GM23338 (cell line): ENCODE measurements around the gene ARHGEF19. TPM values are rescaled to one million over a fixed set of nuclear protein-coding genes. Genes with fewer than 3 reads are reported as not detected.

Source experiments
- ATAC-seq: fragments of 200-7000 bp; cut with Tn5 transposase; 3 replicates; pipeline ENCODE4 v1.9.1; 2020
- DNase-seq: peaks from one replicate; pipeline ENCODE4 v3.0.0-alpha.2; 2015; ENCODE audit warnings: low spot score
- H2AFZ ChIP-seq: fragments of 200-600 bp; sonication (generic); 2 replicates; pipeline ENCODE4 v1.8.0; 2016; ENCODE audit warnings: antibody characterized with exemption, mild to moderate bottlenecking, moderate library complexity
- H3F3A ChIP-seq: fragments of 200-600 bp; sonication (generic); replicated peaks from 2 replicates; pipeline ENCODE4 v1.8.0; 2017; ENCODE audit warnings: antibody characterized with exemption, mixed run types, low read depth
- H3K27ac ChIP-seq: fragments of 200-600 bp; sonication (generic); 2 replicates; pipeline ENCODE4 v1.6.1; 2016; ENCODE audit warnings: low read depth
- H3K27me3 ChIP-seq: fragments of 200-600 bp; sonication (generic); 2 replicates; pipeline ENCODE4 v1.8.0; 2016; ENCODE audit warnings: mild to moderate bottlenecking, mixed run types, moderate library complexity; ENCODE audit not compliant: insufficient read depth
- H3K36me3 ChIP-seq: fragments of 200-600 bp; sonication (generic); 2 replicates; pipeline ENCODE4 v1.8.0; 2016; ENCODE audit warnings: mild to moderate bottlenecking; ENCODE audit not compliant: insufficient read depth
- H3K4me1 ChIP-seq: fragments of 200-600 bp; sonication (generic); 2 replicates; pipeline ENCODE4 v1.8.0; 2016; ENCODE audit warnings: mild to moderate bottlenecking, moderate library complexity; ENCODE audit not compliant: insufficient read depth
- H3K4me2 ChIP-seq: fragments of 200-600 bp; sonication (generic); 2 replicates; pipeline ENCODE4 v1.7.1; 2017; ENCODE audit warnings: mixed run types
- H3K4me3 ChIP-seq: fragments of 200-600 bp; sonication (generic); 2 replicates; pipeline ENCODE4 v1.6.1; 2016; ENCODE audit warnings: mixed run types
- H3K79me2 ChIP-seq: fragments of 200-600 bp; sonication (generic); replicated peaks from 2 replicates; pipeline ENCODE4 v1.8.0; 2017; ENCODE audit warnings: mild to moderate bottlenecking; ENCODE audit not compliant: insufficient read depth
- H3K9me2 ChIP-seq: fragments of 200-600 bp; sonication (generic); 2 replicates; pipeline ENCODE4 v1.8.0; 2017; ENCODE audit not compliant: insufficient read depth
- H4K20me1 ChIP-seq: fragments of 200-600 bp; sonication (generic); replicated peaks from 2 replicates; pipeline ENCODE4 v1.8.0; 2017; ENCODE audit warnings: mild to moderate bottlenecking; ENCODE audit not compliant: insufficient read depth
- H3K27ac Mint-ChIP-seq: 2 replicates; pipeline ENCODE4 v1.8.0; 2020; ENCODE audit warnings: inconsistent platforms, mild to moderate bottlenecking, moderate library complexity, mixed read lengths
- H3K27me3 Mint-ChIP-seq: 3 replicates; pipeline ENCODE4 v1.8.0; 2022; ENCODE audit warnings: low read depth, mild to moderate bottlenecking, moderate library complexity, mixed read lengths, inconsistent platforms; ENCODE audit not compliant: insufficient read depth, poor library complexity
- H3K36me3 Mint-ChIP-seq: 3 replicates; pipeline ENCODE4 v1.8.0; 2021; ENCODE audit warnings: low read depth, mild to moderate bottlenecking, inconsistent platforms, moderate library complexity, mixed read lengths
- H3K4me1 Mint-ChIP-seq: 3 replicates; pipeline ENCODE4 v1.8.0; 2020; ENCODE audit warnings: mild to moderate bottlenecking, inconsistent platforms, mixed read lengths
- H3K4me3 Mint-ChIP-seq: 3 replicates; pipeline ENCODE4 v1.8.0; 2021; ENCODE audit warnings: moderate library complexity, mild to moderate bottlenecking, inconsistent platforms, mixed read lengths
- H3K9me3 Mint-ChIP-seq: 3 replicates; pipeline ENCODE4 v1.8.0; 2020; ENCODE audit warnings: moderate library complexity, mild to moderate bottlenecking, inconsistent platforms, mixed read lengths
- CREB1 ChIP-seq: fragments of 250-450 bp; sonication (Bioruptor Pico); IDR thresholded peaks from 2 replicates; pipeline ENCODE4 v1.5.0; 2020; ENCODE audit warnings: low read depth, mild to moderate bottlenecking, moderate library complexity
- EZH2 ChIP-seq: fragments of 200-600 bp; sonication (generic); IDR thresholded peaks from one replicate; pipeline ENCODE4 v1.8.0; 2017; ENCODE audit warnings: antibody characterized with exemption, mild to moderate bottlenecking, low read depth; ENCODE audit not compliant: unreplicated experiment
- EZH2phosphoT487 ChIP-seq: fragments of 200-600 bp; sonication (generic); IDR thresholded peaks from one replicate; pipeline ENCODE4 v1.8.1; 2018; ENCODE audit warnings: antibody characterized with exemption; ENCODE audit not compliant: unreplicated experiment
- JUNB ChIP-seq: IDR thresholded peaks from one replicate; pipeline ENCODE4 v1.6.1; 2016; ENCODE audit warnings: antibody characterized with exemption; ENCODE audit not compliant: unreplicated experiment
- NANOG ChIP-seq: IDR thresholded peaks from 2 replicates; pipeline ENCODE4 v1.6.1; 2016; ENCODE audit warnings: antibody characterized with exemption, borderline replicate concordance
- POLR2AphosphoS5 ChIP-seq: IDR thresholded peaks from 2 replicates; pipeline ENCODE4 v1.6.1; 2016; ENCODE audit warnings: antibody characterized with exemption, low read depth
- STAT1 ChIP-seq: IDR thresholded peaks from one replicate; pipeline ENCODE4 v1.6.1; 2016; ENCODE audit warnings: antibody characterized with exemption; ENCODE audit not compliant: unreplicated experiment
- ZNF114 ChIP-seq: fragments of 250-450 bp; sonication (Bioruptor Pico); IDR thresholded peaks from 2 replicates; pipeline ENCODE4 v1.5.0; 2020; ENCODE audit warnings: mild to moderate bottlenecking, moderate library complexity
- ZNF331 ChIP-seq: fragments of 250-450 bp; sonication (Bioruptor Pico); IDR thresholded peaks from 2 replicates; pipeline ENCODE4 v1.5.0; 2020; ENCODE audit warnings: low read depth, mild to moderate bottlenecking, moderate library complexity
- polyA plus RNA-seq: library from polyadenylated mRNA; unstranded; fragments of >200 nt; fragmentation: Nextera tagmentation; extraction: Ambion mirVana; gene quantifications from 2 replicates; pipeline ENCODE4 v1.2.1, GENCODE V29; 2016
- total RNA-seq: library from RNA; depleted of rRNA; stranded (reverse); fragments of >200 nt; shearing (Covaris generic); gene quantifications from 2 replicates; pipeline ENCODE4 v1.2.3, GENCODE V29; 2014
- TF ChIP-seq, protein P1 (sequence below), 2 experiments: fragments of 200-600 bp in 1 of 2; sonication (generic) in 1 of 2; conservative IDR thresholded peaks; 2 replicates each; pipeline versions ENCODE4 v1.5.1 to v1.6.1; 2016 to 2017; ENCODE audit warnings: antibody characterized with exemption in 2 of 2, low read depth in 2 of 2, mild to moderate bottlenecking in 2 of 2, moderate library complexity in 1 of 2
- TF ChIP-seq, protein P2 (sequence below): IDR thresholded peaks from 2 replicates; pipeline ENCODE4 v1.6.1; 2016; ENCODE audit warnings: antibody characterized with exemption
- TF ChIP-seq, protein P3 (sequence below): IDR thresholded peaks from one replicate; pipeline ENCODE4 v1.6.1; 2018; ENCODE audit warnings: antibody characterized with exemption; ENCODE audit not compliant: unreplicated experiment
- TF ChIP-seq, protein P4 (sequence below): fragments of 250-450 bp; sonication (Bioruptor Pico); IDR thresholded peaks from 2 replicates; pipeline ENCODE4 v1.5.0; 2020; ENCODE audit warnings: mild to moderate bottlenecking, moderate library complexity

ARHGEF19 gene
- total and polyA plus RNA-seq, 2 experiments from 2014 or later = 19.5 to 46.4 TPM

DNA sequence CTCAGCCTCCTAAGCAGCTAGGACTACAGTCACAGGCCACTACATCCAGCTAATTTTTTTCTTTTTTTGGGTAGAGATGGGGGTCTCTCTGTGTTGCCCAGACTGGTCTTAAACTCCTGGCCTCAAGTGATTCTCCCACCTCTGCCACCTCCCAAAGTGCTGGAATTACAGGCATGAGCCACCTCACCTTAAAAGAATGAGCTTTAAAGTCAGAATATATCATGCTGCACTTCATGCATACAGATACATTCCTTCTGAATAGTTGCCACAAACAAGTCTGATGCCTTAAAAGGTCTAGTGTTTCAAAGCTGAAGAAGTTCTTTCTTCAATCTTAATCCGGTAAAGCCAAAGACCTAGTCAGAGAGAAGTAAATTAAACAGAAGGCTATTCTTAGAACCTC, 48.4 kb upstream of the ARHGEF19 start:
- Histone ChIP-seq H3F3A (0 out of 2 replicates have a peak, but pooled peaks cover 3% of the 10 kb centered on the region), H3K36me3 (no peaks in the 10 kb centered on the region; the same call in 1 of the 2 replicates), H3K27ac (peak overlapping the region; percentile 26; the same call in 1 of the 2 replicates), H3K4me3 (no peak overlapping the region), H2AFZ (no peak overlapping the region), H3K27me3 (no peaks in the 10 kb centered on the region), H3K9me2 (no peaks in the 10 kb centered on the region), H3K4me2 (no peak overlapping the region), H4K20me1 (peaks cover 12% of the 10 kb centered on the region; the same call in 1 of the 2 replicates), H3K4me1 (peaks cover 4% of the 10 kb centered on the region; the same call in 1 of the 2 replicates), H3K79me2 (no peaks in the 10 kb centered on the region; the same call in none of the 2 replicates)
- no peaks in the 10 kb centered on the region for H3K36me3 Mint-ChIP-seq
- DNase-seq (no peak), ATAC-seq (no peak)
- TF ChIP-seq, protein P1, sequence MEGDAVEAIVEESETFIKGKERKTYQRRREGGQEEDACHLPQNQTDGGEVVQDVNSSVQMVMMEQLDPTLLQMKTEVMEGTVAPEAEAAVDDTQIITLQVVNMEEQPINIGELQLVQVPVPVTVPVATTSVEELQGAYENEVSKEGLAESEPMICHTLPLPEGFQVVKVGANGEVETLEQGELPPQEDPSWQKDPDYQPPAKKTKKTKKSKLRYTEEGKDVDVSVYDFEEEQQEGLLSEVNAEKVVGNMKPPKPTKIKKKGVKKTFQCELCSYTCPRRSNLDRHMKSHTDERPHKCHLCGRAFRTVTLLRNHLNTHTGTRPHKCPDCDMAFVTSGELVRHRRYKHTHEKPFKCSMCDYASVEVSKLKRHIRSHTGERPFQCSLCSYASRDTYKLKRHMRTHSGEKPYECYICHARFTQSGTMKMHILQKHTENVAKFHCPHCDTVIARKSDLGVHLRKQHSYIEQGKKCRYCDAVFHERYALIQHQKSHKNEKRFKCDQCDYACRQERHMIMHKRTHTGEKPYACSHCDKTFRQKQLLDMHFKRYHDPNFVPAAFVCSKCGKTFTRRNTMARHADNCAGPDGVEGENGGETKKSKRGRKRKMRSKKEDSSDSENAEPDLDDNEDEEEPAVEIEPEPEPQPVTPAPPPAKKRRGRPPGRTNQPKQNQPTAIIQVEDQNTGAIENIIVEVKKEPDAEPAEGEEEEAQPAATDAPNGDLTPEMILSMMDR (conservative IDR thresholded peaks at IDR 0.05; ENCODE audit: low read depth in 2 of 2) = no peak
- no peak for TF ChIP-seq STAT1
- no peak for TF ChIP-seq ZNF331
- TF ChIP-seq NANOG = no peak
- no peak for TF ChIP-seq JUNB
- TF ChIP-seq CREB1 = no peak
- no peak for TF ChIP-seq ZNF114 (CRISPR knock-in tag)
- TF ChIP-seq, protein P2, sequence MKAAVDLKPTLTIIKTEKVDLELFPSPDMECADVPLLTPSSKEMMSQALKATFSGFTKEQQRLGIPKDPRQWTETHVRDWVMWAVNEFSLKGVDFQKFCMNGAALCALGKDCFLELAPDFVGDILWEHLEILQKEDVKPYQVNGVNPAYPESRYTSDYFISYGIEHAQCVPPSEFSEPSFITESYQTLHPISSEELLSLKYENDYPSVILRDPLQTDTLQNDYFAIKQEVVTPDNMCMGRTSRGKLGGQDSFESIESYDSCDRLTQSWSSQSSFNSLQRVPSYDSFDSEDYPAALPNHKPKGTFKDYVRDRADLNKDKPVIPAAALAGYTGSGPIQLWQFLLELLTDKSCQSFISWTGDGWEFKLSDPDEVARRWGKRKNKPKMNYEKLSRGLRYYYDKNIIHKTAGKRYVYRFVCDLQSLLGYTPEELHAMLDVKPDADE = no peak
- no peak for TF ChIP-seq POLR2AphosphoS5
- no peak for TF ChIP-seq EZH2phosphoT487
- TF ChIP-seq EZH2 = no peak
- TF ChIP-seq, protein P3, sequence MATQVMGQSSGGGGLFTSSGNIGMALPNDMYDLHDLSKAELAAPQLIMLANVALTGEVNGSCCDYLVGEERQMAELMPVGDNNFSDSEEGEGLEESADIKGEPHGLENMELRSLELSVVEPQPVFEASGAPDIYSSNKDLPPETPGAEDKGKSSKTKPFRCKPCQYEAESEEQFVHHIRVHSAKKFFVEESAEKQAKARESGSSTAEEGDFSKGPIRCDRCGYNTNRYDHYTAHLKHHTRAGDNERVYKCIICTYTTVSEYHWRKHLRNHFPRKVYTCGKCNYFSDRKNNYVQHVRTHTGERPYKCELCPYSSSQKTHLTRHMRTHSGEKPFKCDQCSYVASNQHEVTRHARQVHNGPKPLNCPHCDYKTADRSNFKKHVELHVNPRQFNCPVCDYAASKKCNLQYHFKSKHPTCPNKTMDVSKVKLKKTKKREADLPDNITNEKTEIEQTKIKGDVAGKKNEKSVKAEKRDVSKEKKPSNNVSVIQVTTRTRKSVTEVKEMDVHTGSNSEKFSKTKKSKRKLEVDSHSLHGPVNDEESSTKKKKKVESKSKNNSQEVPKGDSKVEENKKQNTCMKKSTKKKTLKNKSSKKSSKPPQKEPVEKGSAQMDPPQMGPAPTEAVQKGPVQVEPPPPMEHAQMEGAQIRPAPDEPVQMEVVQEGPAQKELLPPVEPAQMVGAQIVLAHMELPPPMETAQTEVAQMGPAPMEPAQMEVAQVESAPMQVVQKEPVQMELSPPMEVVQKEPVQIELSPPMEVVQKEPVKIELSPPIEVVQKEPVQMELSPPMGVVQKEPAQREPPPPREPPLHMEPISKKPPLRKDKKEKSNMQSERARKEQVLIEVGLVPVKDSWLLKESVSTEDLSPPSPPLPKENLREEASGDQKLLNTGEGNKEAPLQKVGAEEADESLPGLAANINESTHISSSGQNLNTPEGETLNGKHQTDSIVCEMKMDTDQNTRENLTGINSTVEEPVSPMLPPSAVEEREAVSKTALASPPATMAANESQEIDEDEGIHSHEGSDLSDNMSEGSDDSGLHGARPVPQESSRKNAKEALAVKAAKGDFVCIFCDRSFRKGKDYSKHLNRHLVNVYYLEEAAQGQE = no peak
- TF ChIP-seq, protein P4, sequence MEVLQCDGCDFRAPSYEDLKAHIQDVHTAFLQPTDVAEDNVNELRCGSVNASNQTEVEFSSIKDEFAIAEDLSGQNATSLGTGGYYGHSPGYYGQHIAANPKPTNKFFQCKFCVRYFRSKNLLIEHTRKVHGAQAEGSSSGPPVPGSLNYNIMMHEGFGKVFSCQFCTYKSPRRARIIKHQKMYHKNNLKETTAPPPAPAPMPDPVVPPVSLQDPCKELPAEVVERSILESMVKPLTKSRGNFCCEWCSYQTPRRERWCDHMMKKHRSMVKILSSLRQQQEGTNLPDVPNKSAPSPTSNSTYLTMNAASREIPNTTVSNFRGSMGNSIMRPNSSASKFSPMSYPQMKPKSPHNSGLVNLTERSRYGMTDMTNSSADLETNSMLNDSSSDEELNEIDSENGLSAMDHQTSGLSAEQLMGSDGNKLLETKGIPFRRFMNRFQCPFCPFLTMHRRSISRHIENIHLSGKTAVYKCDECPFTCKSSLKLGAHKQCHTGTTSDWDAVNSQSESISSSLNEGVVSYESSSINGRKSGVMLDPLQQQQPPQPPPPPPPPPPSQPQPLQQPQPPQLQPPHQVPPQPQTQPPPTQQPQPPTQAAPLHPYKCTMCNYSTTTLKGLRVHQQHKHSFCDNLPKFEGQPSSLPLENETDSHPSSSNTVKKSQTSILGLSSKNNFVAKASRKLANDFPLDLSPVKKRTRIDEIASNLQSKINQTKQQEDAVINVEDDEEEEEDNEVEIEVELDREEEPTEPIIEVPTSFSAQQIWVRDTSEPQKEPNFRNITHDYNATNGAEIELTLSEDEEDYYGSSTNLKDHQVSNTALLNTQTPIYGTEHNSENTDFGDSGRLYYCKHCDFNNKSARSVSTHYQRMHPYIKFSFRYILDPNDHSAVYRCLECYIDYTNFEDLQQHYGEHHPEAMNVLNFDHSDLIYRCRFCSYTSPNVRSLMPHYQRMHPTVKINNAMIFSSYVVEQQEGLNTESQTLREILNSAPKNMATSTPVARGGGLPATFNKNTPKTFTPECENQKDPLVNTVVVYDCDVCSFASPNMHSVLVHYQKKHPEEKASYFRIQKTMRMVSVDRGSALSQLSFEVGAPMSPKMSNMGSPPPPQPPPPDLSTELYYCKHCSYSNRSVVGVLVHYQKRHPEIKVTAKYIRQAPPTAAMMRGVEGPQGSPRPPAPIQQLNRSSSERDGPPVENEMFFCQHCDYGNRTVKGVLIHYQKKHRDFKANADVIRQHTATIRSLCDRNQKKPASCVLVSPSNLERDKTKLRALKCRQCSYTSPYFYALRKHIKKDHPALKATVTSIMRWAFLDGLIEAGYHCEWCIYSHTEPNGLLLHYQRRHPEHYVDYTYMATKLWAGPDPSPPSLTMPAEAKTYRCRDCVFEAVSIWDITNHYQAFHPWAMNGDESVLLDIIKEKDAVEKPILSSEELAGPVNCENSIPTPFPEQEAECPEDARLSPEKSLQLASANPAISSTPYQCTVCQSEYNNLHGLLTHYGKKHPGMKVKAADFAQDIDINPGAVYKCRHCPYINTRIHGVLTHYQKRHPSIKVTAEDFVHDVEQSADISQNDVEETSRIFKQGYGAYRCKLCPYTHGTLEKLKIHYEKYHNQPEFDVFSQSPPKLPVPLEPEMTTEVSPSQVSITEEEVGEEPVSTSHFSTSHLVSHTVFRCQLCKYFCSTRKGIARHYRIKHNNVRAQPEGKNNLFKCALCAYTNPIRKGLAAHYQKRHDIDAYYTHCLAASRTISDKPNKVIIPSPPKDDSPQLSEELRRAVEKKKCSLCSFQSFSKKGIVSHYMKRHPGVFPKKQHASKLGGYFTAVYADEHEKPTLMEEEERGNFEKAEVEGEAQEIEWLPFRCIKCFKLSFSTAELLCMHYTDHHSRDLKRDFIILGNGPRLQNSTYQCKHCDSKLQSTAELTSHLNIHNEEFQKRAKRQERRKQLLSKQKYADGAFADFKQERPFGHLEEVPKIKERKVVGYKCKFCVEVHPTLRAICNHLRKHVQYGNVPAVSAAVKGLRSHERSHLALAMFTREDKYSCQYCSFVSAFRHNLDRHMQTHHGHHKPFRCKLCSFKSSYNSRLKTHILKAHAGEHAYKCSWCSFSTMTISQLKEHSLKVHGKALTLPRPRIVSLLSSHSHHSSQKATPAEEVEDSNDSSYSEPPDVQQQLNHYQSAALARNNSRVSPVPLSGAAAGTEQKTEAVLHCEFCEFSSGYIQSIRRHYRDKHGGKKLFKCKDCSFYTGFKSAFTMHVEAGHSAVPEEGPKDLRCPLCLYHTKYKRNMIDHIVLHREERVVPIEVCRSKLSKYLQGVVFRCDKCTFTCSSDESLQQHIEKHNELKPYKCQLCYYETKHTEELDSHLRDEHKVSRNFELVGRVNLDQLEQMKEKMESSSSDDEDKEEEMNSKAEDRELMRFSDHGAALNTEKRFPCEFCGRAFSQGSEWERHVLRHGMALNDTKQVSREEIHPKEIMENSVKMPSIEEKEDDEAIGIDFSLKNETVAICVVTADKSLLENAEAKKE (CRISPR knock-in tag) = no peak
- peaks cover 18% of the 10 kb centered on the region for H3K4me1 Mint-ChIP-seq
- no peak overlapping the region for H3K27ac Mint-ChIP-seq
- H3K9me3 Mint-ChIP-seq = no peaks in the 10 kb centered on the region
- no peaks in the 10 kb centered on the region for H3K27me3 Mint-ChIP-seq
- no peak overlapping the region for H3K4me3 Mint-ChIP-seq
